ENCODE measurements around the gene C3orf22.

C3orf22 gene

GRCh38 chr3:126539558-126540250, 19.0 kb downstream of the C3orf22 start:
- Histone ChIP-seq H3K4me1 (ENCODE audit: control insufficient read depth, insufficient read depth, low read length) (no peaks in the 10 kb centered on the region), H3K36me3 (ENCODE audit: control insufficient read depth in 2 of 2, insufficient read depth in 1 of 2, low read length in 2 of 2) (no peaks in the 10 kb centered on the region), H3K27ac (ENCODE audit: extremely low read depth, low read depth, low read length) (no peak overlapping the region), H3K9me3 (ENCODE audit: control insufficient read depth, insufficient read depth, low read depth, low read length) (no peaks in the 10 kb centered on the region), H3K4me3 (ENCODE audit: low read depth, low read length) (no peak overlapping the region)
- TF ChIP-seq ZNF26 (tag by site-specific recombination; IDR thresholded peaks at IDR 0.05) (no peak), KLF8 (tag by site-specific recombination; IDR thresholded peaks at IDR 0.05) (no peak), ZNF404 (tag by site-specific recombination; IDR thresholded peaks at IDR 0.05) (no peak), ZNF248 (tag by site-specific recombination; IDR thresholded peaks at IDR 0.05) (no peak)
- ChIA-PET CTCF (no interaction called here), POLR2A (no interaction called here)

GRCh38 chr3:126538966-126539365, 19.8 kb downstream of the C3orf22 start:
- ChIA-PET POLR2A (no interaction called here), CTCF (no interaction called here)
- Histone ChIP-seq H3K4me1 (ENCODE audit: control insufficient read depth, insufficient read depth, low read length) (no peaks in the 10 kb centered on the region), H3K27ac (ENCODE audit: extremely low read depth, low read depth, low read length) (no peak overlapping the region), H3K4me3 (ENCODE audit: low read depth, low read length) (no peak overlapping the region), H3K36me3 (ENCODE audit: control insufficient read depth in 2 of 2, insufficient read depth in 1 of 2, low read length in 2 of 2) (no peaks in the 10 kb centered on the region), H3K9me3 (ENCODE audit: control insufficient read depth, insufficient read depth, low read depth, low read length) (no peaks in the 10 kb centered on the region)
- no peak for TF ChIP-seq ZNF350 (tag by site-specific recombination; IDR thresholded peaks at IDR 0.05)

GRCh38 chr3:126538316-126538715, 20.4 kb downstream of the C3orf22 start:
- no peaks in the 10 kb centered on the region for H3K9me3 ChIP-seq (ENCODE audit: control insufficient read depth, insufficient read depth, low read depth, low read length)
- ChIA-PET POLR2A (no interaction called here), CTCF (no interaction called here)
- H3K4me3 ChIP-seq (ENCODE audit: low read depth, low read length) = no peak overlapping the region
- TF ChIP-seq ZNF214 (tag by site-specific recombination; IDR thresholded peaks at IDR 0.05; ENCODE audit: borderline replicate concordance) = no peak
- no peak for TF ChIP-seq ZXDB (tag by site-specific recombination; IDR thresholded peaks at IDR 0.05)
- no peak for TF ChIP-seq ZNF37A (tag by site-specific recombination; IDR thresholded peaks at IDR 0.05)
- no peak for TF ChIP-seq ZNF768 (tag by site-specific recombination; IDR thresholded peaks at IDR 0.05)
- no peak for TF ChIP-seq ZBTB26 (tag by site-specific recombination; optimal IDR thresholded peaks at IDR 0.05)
- TF ChIP-seq ZBTB17 (tag by site-specific recombination; IDR thresholded peaks at IDR 0.05) = no peak
- TF ChIP-seq ZNF223 (tag by site-specific recombination; IDR thresholded peaks at IDR 0.05) = no peak
- no peak for TF ChIP-seq ZNF391 (tag by site-specific recombination; IDR thresholded peaks at IDR 0.05; ENCODE audit: borderline replicate concordance, low read depth)
- H3K27ac ChIP-seq (ENCODE audit: extremely low read depth, low read depth, low read length) = no peak overlapping the region
- H3K36me3 ChIP-seq (ENCODE audit: control insufficient read depth in 2 of 2, insufficient read depth in 1 of 2, low read length in 2 of 2) = no peaks in the 10 kb centered on the region
- no peaks in the 10 kb centered on the region for H3K4me1 ChIP-seq (ENCODE audit: control insufficient read depth, insufficient read depth, low read length)

- Histone ChIP-seq H3K36me3 (ENCODE audit: control insufficient read depth in 2 of 2, insufficient read depth in 1 of 2, low read length in 2 of 2) (no peaks in the 10 kb centered on the region), H3K4me3 (ENCODE audit: low read depth, low read length) (no peak overlapping the region), H3K9me3 (ENCODE audit: control insufficient read depth, insufficient read depth, low read depth, low read length) (no peaks in the 10 kb centered on the region), H3K27ac (ENCODE audit: extremely low read depth, low read depth, low read length) (no peak overlapping the region), H3K4me1 (ENCODE audit: control insufficient read depth, insufficient read depth, low read length) (no peaks in the 10 kb centered on the region)
- CTCF ChIA-PET = interaction anchor here (0.7 kb wide), 1 partner anchor 561 kb away, joined by 3 read pairs; no protein-coding TSS in a partner anchor
- POLR2A ChIA-PET = no interaction called here
- TF ChIP-seq BCL11A (tag by site-specific recombination; IDR thresholded peaks at IDR 0.05; ENCODE audit: low read depth) (no peak), ZBTB44 (tag by site-specific recombination; IDR thresholded peaks at IDR 0.05) (no peak), HOXD13 (CRISPR knock-in tag; IDR thresholded peaks at IDR 0.05; ENCODE audit: borderline replicate concordance) (no peak), ZNF335 (tag by site-specific recombination; conservative IDR thresholded peaks at IDR 0.05) (no peak), PBX3 (CRISPR knock-in tag; IDR thresholded peaks at IDR 0.05) (no peak), ZNF266 (tag by site-specific recombination; IDR thresholded peaks at IDR 0.05; ENCODE audit: low read depth) (no peak), ZNF202 (tag by site-specific recombination; IDR thresholded peaks at IDR 0.05; ENCODE audit: borderline replicate concordance) (no peak), KLF8 (tag by site-specific recombination; IDR thresholded peaks at IDR 0.05) (no peak), ZNF501 (tag by site-specific recombination; IDR thresholded peaks at IDR 0.05) (no peak)
Observed at GRCh38 chr3:126537730-126538281, 20.9 kb downstream of the C3orf22 start.
